M059J (cell line): Measurements from ENCODE around the gene PKD1L1. TPM values are rescaled to one million over a fixed set of nuclear protein-coding genes. Genes with fewer than 3 reads are reported as not detected.
"Not testable (repeated sequence)": the region's sequence is repeated elsewhere in the genome, so short reads cannot be mapped to it uniquely, and the experiment has no call there.

ENCODE experiments used
- DNase-seq: peaks from one replicate; pipeline ENCODE4 v3.0.0-alpha.2; 2012; ENCODE audit warnings: low read depth
- total RNA-seq: library from RNA; depleted of rRNA; stranded (reverse); fragments of >200 nt; shearing (Covaris generic); gene quantifications from 2 replicates; pipeline ENCODE4 v1.2.3, GENCODE V29; 2014

Gene PKD1L1
- total RNA-seq, 1 experiment from 2014 or later = 0.02 TPM

GRCh38 chr7:47766126-47766525 is 182.1 kb downstream of the PKD1L1 start:
- no peak for DNase-seq

DNA sequence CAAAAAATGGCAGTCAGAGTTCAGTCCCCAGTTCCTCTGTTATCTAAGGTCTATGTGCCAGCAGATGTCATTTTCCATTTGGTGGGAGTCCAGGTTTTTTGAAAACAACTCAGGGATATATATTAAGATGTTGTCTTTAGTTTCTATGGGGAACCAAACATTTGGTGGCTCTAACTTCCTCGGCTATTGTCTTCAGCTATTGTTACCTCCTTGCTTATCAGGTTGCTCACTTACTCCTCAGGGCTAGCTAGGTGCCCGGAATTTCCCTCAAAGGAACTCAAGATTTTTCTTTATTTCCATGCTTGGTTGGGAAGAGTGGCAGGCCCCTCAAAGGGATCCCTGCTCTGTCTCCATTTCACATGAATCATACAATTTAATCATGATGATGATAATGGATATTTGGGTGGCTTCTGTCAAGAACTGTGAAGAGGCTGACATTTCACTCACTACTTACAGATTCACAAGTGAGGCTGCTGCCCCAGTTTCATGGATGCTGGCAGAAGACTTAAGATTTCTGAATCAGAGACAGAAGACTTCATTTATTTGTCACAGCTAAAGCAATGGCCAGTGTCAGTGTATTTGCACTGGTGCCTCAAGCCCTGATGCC is 182.8 kb downstream of the PKD1L1 start:
- peak; percentile 62 for DNase-seq

GRCh38 chr7:47764746-47765145 is 183.5 kb downstream of the PKD1L1 start:
- DNase-seq = no peak

GRCh38 chr7:47763063-47763974 is 184.9 kb downstream of the PKD1L1 start:
- DNase-seq = peak; percentile 99

DNA sequence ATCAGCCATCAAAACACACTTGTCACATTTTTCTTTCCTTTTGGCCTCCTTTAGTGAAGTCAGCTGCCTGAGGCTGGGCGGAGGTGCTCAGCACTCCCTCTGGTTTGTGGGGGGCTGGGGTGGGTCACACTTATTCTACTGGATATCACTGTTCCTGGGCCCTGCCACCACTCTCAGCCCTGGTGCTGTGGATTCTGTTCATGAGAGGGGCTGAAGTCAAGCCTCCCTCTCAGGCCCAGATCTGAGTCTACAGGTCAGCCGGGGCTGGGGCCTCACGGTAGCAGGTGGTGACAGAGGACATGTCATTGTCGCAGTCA is 185.6 kb downstream of the PKD1L1 start:
- no peak for DNase-seq

DNA sequence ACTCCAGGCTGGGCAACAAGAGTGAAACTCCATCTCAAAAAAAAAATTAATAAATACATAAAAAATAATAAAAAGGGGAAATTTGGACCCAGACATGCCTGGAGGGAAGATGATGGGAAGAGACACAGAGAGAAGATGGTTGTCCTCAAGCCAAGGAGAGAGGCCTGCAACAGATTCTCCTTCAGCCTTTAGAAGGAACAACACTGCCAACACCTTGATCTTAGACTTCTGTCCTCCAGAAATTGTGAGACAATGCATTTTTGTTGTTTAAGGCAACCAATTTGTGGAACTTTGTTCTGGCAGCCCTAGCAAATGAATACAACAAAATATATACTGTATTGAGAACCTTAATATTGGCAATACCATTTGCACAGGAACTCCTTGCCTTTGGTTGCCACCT is 186.1 kb downstream of the PKD1L1 start:
- DNase-seq = no peak

DNA sequence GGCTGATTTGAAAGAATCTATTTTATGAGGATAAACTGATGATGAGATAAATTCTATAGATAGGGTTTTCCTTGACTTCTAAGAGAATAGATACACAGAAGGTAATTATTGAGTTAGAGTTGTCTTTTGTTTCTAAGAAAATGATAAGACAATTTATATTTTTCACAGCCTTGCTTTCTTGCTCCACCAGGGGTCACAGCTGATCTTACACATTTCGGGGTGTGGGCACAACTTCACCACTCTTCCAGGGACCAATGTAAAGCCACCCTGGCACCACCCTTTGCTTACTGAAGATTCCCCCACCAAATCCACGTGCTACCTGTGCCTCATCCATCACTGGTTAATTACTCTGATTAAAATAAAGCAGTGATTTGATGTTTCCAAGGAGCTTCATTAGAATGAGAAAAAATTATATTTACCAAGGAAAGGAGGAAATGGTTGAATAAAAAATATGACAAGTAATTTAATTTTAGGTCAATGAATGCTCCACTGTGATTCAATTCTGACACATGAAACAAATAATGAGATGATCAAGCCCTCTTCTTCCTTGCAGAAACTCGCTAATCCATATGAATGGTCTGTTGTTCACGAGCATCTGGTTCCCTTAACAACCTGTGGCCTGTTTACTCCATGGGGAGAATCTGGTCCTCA is 189.1 kb downstream of the PKD1L1 start:
- DNase-seq = peak; percentile 57

DNA sequence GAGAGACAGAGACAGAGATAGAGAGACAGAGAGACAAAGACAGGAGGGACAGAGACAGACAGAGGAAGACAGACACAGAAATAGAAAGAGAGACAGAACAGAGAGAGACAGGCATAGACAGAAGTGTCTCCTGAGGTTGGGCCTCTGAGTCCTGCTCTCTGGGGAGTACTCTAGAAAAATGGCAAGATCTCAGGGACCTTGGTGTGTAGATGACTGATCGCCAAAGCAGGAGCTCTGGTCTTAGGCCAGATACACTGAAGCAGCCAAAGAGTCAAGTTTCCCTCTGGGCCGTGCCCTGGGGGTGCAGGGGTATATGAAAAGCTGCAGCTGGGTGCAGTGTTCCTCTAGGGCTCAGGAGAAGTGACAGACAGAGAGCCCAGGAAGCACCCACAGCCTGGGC is 189.7 kb downstream of the PKD1L1 start:
- DNase-seq = peak; percentile 72

DNA sequence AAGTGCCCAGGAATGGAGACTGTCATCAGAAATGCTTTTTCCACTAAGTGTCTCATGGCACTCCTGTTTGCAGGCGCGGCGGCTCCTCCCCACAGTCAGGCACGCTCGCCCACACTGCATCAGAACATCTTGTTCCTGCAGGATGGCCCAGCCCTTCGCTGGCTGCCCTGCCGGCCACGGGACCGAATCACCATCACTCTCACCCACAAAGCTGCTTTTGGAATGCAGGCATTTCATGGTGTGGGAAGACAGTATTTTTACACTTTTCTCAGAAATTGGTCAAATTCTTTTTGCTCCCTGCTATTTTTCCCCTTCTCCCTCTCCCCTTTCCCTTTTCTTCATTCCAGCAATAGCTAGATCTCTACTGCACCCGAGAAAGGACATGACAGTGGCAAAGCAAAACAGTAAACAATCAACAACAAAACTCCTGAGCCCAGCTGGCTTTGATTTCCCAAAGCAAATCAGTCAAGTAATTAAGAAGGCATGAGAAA is 190.3 kb downstream of the PKD1L1 start:
- peak; percentile 79 for DNase-seq

DNA sequence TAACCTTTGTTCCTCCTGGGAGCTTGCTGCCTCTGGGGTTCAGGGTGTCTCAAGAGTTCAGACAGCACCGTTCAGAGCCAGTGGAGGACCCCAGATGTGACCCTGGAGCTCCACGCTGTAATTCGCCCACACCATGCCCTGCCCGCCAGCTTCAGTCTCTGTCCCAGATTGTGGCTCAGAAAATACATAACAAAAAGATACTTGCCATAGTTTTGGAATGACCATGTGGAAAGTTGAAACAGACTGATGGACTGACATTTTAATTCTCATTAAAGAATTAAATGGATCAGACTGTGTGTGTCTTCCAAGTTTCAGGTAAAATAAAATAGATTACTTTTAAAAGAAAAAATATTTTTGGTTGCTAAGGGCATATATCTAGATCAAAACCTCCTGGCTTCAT is 191.6 kb downstream of the PKD1L1 start:
- DNase-seq = no peak

GRCh38 chr7:47755248-47755647 is 193.0 kb downstream of the PKD1L1 start:
- no peak for DNase-seq

DNA sequence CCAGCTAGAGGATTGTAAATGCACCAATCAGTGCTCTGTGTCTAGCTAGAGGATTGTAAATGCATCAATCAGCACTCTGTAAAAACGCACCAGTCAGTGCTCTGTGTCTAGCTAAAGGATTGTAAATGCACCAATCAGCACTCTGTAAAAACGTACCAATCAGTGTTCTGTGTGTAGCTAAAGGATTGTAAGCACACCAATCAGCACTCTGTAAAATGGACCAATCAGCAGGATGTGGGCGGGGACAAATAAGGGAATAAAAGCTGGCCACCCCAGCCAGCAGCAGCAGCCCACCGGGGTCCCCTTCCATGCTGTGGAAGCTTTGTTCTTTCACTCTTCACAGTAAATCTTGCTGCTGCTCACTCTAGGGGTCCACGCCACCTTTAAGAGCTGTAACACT is 196.5 kb downstream of the PKD1L1 start:
- not testable (repeated sequence) for DNase-seq

DNA sequence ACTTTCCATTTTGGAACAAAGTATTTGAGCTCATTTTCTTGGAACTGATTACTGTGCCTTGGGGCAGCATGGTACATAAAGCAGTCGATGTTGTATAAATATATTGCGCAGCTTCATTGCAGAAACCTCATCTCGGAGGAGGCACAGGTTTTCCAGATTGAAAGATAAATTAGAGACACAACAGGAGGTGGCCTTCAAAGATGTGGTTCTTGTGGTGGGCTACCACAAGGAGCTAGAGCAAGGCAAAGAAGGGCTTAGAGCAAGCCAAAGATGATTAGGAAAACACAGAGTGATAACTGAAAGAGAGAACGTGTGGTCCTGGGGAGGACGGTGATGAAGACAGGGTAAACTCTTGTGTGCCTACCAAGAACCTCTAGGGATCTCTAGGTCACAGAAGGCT is 197.2 kb downstream of the PKD1L1 start:
- DNase-seq = no peak

DNA sequence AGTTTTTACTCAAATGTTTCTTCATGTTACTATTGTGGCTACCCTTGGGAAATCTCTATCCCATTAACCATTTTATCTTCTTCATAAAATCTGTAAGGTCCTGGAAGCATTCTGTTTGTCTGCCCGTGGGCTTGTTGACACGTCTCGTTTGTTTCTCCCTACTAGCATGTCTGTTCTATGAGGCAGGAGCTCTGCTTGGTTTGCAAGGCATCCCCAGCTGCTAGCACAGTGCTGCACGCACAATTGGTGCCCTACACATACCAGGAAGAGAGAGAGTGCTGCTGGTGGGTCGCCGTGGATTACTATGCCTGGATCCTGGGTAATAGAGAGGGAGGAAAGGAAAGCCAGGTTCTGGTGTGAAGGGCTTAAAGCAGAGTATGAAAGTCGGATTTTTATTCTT is 200.2 kb downstream of the PKD1L1 start:
- DNase-seq = no peak

DNA sequence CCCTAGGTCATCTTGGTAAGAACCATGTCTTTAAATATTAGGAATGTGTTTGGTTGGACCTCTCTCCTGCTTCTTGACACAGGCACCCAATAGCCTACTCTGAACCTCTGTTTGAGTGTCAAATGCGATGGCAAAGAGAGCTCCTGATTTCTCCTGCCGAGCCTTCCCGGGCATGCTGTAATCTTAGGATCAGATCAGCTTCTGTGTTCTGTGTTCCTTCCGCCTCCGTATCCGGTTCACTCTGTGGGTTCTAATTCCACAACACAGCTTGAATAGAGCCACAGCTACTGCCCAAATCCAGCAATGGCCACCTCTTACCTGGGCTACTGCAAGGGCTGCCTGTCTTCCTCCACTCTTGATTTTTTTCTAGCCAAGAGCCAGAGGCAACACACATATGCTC is 201.1 kb downstream of the PKD1L1 start:
- DNase-seq = no peak

DNA sequence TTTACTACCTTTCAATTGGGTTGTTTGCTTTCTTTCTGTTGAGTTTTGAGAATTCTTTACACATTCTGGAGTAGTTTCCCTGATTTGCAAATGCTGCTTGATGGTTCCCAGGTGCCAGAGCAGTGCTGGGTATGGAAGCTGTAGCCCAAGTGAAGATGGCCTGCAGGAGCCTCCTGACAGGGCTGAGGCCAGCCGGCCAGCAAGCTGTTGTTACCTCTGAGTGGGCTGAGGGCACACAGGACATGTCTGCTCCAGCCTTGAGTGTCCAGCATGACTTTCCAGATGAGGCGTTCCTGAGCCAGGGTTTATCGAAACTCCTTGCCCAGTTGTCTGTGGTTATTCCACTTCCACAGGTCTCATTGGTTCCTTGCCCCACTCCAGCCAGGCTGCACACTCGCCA is 201.8 kb downstream of the PKD1L1 start:
- DNase-seq = no peak

DNA sequence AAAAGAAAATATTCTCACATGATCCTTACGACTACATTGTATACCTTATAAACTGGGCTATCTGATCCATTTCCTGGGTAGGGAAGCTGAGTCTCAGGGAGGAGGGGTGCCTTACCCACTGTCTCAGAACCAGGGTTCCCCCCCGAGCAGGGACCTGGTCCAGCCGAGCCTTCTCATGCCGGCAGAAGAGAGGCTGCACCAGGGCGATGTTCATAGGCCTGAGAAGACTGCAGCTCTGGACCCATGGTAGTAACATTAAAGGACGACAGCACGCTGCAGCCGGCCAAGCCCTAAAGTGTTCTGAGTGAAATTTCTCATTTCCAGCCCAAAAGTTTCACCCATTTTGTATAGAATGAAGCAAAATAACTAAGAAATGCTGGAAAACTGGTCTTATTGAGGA is 203.4 kb downstream of the PKD1L1 start:
- DNase-seq = no peak

- DNase-seq = no peak
Measured at GRCh38 chr7:47743965-47744591, 204.2 kb downstream of the PKD1L1 start.

DNA sequence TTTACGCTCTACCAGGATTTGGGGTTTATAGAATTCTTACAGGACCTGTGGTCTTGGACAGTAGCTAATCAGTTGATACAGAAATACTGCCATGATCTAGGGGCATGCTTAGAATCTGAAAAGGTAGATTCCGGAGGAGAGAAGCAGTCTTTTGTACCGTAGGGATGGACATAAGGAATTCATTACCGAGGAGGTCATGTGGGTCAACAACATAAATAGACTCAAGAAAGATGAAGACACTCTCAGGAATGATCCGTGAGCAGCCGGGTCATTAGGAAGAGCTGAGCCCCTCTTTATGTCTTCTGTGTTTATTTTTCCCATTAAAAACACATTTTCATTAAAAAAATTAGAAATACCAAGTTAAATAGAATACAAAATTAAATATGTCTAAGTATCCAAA is 206.3 kb downstream of the PKD1L1 start:
- no peak for DNase-seq

DNA sequence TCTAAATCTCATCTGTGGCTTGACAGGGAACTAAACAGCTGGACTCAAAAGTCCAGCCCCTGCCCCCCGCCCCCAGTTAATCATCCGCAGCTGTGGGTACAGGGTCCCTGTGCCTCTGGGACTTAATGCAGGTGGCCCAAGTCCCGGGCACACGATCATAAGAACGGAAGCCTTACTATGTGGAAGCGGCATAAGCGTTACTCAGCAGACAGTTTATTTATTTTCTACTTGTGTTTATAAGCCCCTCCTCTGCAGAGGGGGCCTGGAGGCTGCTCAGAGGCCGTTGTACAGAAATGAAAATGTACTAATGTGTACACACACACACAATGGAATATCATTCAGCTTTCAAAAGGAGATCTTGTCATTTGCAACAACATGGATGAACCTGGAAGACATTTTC is 208.4 kb downstream of the PKD1L1 start:
- no peak for DNase-seq

DNA sequence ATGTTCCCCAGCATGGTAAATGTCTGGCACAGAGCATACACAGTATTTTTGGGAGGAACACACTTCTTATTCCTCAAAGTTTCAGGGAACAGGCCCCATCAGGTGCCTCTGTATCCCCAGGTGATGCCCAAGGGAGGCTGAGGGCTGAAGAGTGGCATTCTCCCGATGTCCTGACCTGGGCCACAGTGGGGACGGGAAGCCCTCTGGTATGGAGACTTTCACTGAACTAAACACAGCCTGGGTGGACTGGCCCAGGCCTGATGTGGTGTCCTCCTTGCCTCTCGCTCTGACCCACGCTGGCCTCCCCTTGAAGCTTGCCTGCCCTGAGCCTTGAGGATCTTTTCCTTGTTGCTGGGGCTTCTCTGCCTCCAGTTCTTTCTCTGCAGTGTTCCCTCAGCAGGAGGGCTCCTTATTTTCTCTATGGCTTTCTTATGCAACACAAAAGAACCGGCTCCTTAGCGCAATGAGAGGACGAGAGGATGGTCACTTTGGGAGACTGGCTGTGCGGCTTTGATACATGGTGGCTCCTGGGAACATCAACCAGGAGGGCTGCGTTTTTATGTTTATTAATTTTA is 208.9 kb downstream of the PKD1L1 start:
- no peak for DNase-seq

DNA sequence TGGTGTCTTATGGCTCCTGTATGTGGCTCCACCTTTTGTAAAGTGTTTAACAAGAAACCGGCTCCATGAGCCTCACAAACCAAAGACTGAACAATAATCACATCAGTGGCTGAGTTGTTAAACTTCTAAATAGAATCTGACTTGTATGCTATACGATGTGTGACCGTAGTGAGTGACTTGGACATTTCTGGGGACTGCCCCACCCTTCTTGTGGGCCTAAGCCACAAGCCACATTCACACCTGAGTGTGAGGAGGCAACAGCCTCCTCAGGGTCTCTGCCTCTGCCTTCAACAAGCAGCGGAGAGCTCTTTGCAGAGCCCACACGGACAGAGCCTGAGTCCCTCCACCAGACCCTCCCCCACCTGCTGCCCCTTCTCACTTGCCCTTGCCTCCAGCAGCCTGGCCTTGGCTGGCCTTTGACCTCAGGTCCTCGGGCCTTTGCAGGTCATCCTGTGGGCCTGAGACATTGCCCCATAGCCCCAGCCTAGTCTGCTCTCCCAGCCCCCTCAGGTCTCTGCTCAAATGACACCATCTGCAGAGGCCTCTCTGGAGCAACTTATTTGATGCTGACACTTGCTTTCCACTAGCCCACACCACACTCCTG is 209.6 kb downstream of the PKD1L1 start:
- DNase-seq = no peak
